Spleen (tissue), 7 donors: ENCODE measurements around the gene COL27A1.

Source experiments
- POLR2AphosphoS5 ChIP-seq, 3 donors: sonication (generic); formaldehyde crosslinking; IDR thresholded peaks; one replicate each; pipeline ENCODE4 v1.5.1; 2017; ENCODE audit warnings: antibody characterized with exemption in 3 of 3
- TF ChIP-seq, protein P1 (sequence below), 11 experiments: fragments of 200-600 bp in 7 of 11; fragments of 450-650 bp in 4 of 11; sonication (generic) in 4 of 11; IDR thresholded peaks in 8 of 11; conservative IDR thresholded peaks in 3 of 11; 1 replicate in 7 of 11; 2 replicates in 4 of 11; pipeline versions ENCODE4 v1.4.0 to v1.8.0; 2016 to 2021; ENCODE audit warnings: antibody characterized with exemption in 11 of 11, inconsistent platforms in 4 of 11, mild to moderate bottlenecking in 1 of 11
- donor health status: DM: no; HTN: no; CAD: no; lungs with moderate emphysema.
- donor health status: DM: no; HTN: no; CAD: no.
- donor health status: DM: no; HTN: no; CAD: no.

DNA sequence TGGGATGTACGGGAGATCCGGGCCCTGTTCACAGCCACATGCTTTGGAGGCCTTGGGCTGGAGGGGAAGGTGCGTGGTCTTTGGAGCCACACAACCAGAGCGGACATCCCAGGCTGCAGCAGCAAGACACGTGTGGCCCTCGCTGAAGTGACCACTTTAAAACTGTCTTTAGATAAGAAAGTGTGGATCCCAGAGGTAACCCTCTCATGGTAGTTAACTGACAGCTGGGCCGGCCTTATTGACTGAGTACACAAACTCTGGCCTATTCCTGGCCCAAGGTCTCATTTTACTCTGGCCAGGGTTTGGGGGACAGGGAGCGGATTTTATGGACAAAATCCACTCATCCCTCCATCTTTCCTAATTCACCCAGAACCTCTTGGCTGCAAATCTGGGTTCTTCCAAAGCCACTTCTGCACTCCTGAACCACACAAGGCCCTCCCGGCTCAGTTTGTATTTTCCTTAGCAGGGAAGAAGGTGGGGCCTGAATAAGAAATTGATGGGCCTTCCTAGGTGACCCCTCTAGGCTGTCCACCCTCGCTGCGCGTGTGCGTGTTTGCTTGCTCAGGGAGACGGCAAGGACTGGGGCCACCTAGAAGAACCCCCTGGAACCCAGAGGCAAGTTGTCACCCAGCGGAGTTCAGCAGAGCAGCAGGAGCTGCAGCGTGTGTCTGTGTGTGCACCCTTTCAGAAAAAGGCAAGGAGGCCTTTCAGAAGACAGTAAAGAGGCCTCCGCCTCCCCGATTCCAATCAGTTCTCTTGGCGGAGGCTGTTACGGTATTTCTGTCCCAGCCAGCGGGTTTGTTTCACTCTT, 94.3 kb downstream of the COL27A1 start:
- TF ChIP-seq, protein P1, sequence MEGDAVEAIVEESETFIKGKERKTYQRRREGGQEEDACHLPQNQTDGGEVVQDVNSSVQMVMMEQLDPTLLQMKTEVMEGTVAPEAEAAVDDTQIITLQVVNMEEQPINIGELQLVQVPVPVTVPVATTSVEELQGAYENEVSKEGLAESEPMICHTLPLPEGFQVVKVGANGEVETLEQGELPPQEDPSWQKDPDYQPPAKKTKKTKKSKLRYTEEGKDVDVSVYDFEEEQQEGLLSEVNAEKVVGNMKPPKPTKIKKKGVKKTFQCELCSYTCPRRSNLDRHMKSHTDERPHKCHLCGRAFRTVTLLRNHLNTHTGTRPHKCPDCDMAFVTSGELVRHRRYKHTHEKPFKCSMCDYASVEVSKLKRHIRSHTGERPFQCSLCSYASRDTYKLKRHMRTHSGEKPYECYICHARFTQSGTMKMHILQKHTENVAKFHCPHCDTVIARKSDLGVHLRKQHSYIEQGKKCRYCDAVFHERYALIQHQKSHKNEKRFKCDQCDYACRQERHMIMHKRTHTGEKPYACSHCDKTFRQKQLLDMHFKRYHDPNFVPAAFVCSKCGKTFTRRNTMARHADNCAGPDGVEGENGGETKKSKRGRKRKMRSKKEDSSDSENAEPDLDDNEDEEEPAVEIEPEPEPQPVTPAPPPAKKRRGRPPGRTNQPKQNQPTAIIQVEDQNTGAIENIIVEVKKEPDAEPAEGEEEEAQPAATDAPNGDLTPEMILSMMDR (IDR thresholded peaks at IDR 0.05 in 8 of 11, conservative IDR thresholded peaks at IDR 0.05 in 3 of 11), result no peak
- no peak for TF ChIP-seq POLR2AphosphoS5 (IDR thresholded peaks at IDR 0.05)
